Adrenal gland (tissue), 12 donors: ENCODE measurements around the gene PHKA2. TPM values are rescaled to one million over a fixed set of nuclear protein-coding genes. Genes with fewer than 3 reads are reported as not detected.

ENCODE experiments used
- DNase-seq, 7 donors: peaks; one replicate each; pipeline ENCODE4 v3.0.0-alpha.2; 2019 to 2020
- H3K27ac ChIP-seq, 5 donors: fragments of 200-600 bp; sonication (generic) in 4 of 5; 1 replicate in 3 of 5; 2 replicates in 2 of 5; pipeline versions ENCODE4 v1.5.1 to v1.8.0; 2016 to 2020; ENCODE audit warnings: mild to moderate bottlenecking in 1 of 5
- H3K27me3 ChIP-seq: fragments of 200-600 bp; 2 replicates; pipeline ENCODE4 v1.8.0; 2021
- H3K36me3 ChIP-seq, 2 donors: fragments of 200-600 bp; replicated peaks in 1 of 2; 1 replicate in 1 of 2; 2 replicates in 1 of 2; pipeline versions ENCODE4 v1.5.1 to v1.8.0; 2018 to 2022
- H3K4me1 ChIP-seq, 2 donors: fragments of 200-600 bp; replicated peaks in 1 of 2; 1 replicate in 1 of 2; 2 replicates in 1 of 2; pipeline versions ENCODE4 v1.5.1 to v1.8.0; 2018 to 2021
- H3K4me3 ChIP-seq, 4 donors: fragments of 200-600 bp; sonication (generic) in 3 of 4; one replicate each; pipeline ENCODE4 v1.5.1; 2016 to 2018
- H3K9me3 ChIP-seq, 3 donors: fragments of 200-600 bp; sonication (generic) in 1 of 3; replicated peaks in 1 of 3; 1 replicate in 2 of 3; 2 replicates in 1 of 3; pipeline versions ENCODE4 v1.5.1 to v1.8.0; 2016 to 2021
- POLR2A ChIP-seq, 2 donors: fragments of 450-650 bp; IDR thresholded peaks; one replicate each; pipeline ENCODE4 v1.6.1; 2017; ENCODE audit warnings: antibody characterized with exemption in 2 of 2, mild to moderate bottlenecking in 2 of 2, moderate library complexity in 1 of 2
- WGBS, 4 donors: extraction: QIAGEN DNeasy Blood & Tissue Kit in 2 of 4; methylation state at CpG; one replicate each; pipeline versions ENCODE4 v1.1.5 to v1.1.7; 2013 to 2017; 5-methylcytosine and 5-hydroxymethylcytosine counted together
- intact Hi-C, 2 donors: fragments of 100-400 bp; cut with DNase I; formaldehyde crosslinking; loops; one replicate each; pipeline versions ENCODE4 v1.14.1 to v1.15.0; 2022 to 2023
- polyA plus RNA-seq, 3 donors: library from polyadenylated mRNA; stranded (reverse); fragments of 200-250 nt in 2 of 3; fragments of 350-450 nt in 1 of 3; fragmentation: Illumina TruSeq in 1 of 3; extraction: RNeasy Lipid Tissue Mini Kit (QIAGEN cat#74804) in 1 of 3; gene quantifications; one replicate each; pipeline ENCODE4 v1.2.3, GENCODE V29; 2013 to 2014
- total RNA-seq, 9 donors: library from RNA; depleted of rRNA in 4 of 9; stranded (reverse); fragments of >200 nt in 4 of 9; fragments of 120-200 nt in 1 of 9; fragmentation: NEBNext Ultra II Directional in 1 of 9; extraction: Animal tissue kit (Norgen Biotek cat#: 25700) in 1 of 9; gene quantifications; one replicate each; pipeline versions ENCODE4 v1.1.0 to v1.2.4, GENCODE V29; 2013 to 2023
- TF ChIP-seq, protein P1 (sequence below), 6 experiments: fragments of 450-650 bp in 4 of 6; fragments of 200-600 bp in 2 of 6; sonication (generic) in 1 of 6; IDR thresholded peaks; 1 replicate in 5 of 6; 2 replicates in 1 of 6; pipeline versions ENCODE4 v1.5.1 to v1.8.0; 2016 to 2021; ENCODE audit warnings: antibody characterized with exemption in 6 of 6, mild to moderate bottlenecking in 2 of 6, moderate library complexity in 1 of 6
- donor health status: healthy with polysubstance abuse.
- donor health status: Bipolar disorder and iron deficiency.
- donor health status: DM: yes; HTN: yes; CAD: no.
- donor health status: DM: no; HTN: no; CAD: no.
- donor health status: DM: no; HTN: no; CAD: no.
- donor health status: DM: yes; HTN: yes; CAD: no.

PHKA2 gene
- total and polyA plus RNA-seq, 12 donors: 11.7 to 63.8 (median 27.8) TPM

DNA sequence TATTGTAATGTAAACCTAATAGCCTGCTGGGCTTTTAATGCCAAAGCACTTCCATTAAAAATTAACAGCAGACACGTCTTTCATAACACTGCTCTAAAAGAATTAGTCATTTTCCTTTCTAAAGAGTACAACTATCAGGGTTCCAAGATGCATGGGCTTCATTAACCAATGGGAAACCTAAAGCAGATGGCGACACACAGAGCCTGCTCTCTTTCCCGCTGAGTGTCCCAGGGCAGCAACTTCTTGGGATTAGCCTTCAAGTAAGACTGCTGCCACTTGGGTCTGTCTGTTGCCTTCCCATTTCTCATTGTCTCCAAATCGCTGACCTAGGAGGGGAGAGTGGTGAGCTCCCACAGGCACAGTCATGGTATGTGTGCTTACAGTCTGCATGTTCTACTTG is 14.0 kb upstream of the PHKA2 start:
- TF ChIP-seq, protein P1, sequence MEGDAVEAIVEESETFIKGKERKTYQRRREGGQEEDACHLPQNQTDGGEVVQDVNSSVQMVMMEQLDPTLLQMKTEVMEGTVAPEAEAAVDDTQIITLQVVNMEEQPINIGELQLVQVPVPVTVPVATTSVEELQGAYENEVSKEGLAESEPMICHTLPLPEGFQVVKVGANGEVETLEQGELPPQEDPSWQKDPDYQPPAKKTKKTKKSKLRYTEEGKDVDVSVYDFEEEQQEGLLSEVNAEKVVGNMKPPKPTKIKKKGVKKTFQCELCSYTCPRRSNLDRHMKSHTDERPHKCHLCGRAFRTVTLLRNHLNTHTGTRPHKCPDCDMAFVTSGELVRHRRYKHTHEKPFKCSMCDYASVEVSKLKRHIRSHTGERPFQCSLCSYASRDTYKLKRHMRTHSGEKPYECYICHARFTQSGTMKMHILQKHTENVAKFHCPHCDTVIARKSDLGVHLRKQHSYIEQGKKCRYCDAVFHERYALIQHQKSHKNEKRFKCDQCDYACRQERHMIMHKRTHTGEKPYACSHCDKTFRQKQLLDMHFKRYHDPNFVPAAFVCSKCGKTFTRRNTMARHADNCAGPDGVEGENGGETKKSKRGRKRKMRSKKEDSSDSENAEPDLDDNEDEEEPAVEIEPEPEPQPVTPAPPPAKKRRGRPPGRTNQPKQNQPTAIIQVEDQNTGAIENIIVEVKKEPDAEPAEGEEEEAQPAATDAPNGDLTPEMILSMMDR (IDR thresholded peaks at IDR 0.05): no peak
- no peak for TF ChIP-seq POLR2A (IDR thresholded peaks at IDR 0.05)
- 55 to 90% (median 74%) methylated on average over 4 of the region's 4 CpGs for WGBS, 4 donors
- intact Hi-C loops: no loop called here

DNA sequence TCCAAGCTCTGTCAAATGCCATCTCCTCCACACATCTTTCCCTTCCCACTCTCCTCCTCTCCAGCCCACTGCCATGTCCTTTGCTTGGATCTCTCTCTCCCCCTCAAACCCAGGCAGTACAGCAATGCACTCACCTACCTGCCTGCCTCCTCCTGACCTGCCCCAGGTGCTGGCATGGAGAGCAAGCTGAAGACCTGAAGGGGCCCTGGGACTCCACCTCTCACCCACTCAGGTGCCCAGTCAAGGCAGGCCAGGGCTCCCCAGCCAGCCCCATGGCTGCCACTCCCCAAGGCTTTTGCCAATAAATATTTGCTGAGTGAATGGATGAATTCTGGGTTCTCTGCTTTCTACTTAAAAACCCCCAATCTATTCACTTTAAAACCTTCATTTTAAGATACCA is 12.6 kb upstream of the PHKA2 start:
- no peak for DNase-seq
- Histone ChIP-seq H3K36me3 (no peaks in the 10 kb centered on the region), H3K4me3 (no peak overlapping the region), H3K9me3 (no peaks in the 10 kb centered on the region), H3K27ac (no peak overlapping the region), H3K27me3 (no peaks in the 10 kb centered on the region), H3K4me1 (no peaks in the 10 kb centered on the region)
- intact Hi-C loops: no loop called here
- TF ChIP-seq, protein P1 (IDR thresholded peaks at IDR 0.05): no peak
- no peak for TF ChIP-seq POLR2A (IDR thresholded peaks at IDR 0.05)

More for the DNA sequence above, 14.0 kb upstream of the PHKA2 start:
- Histone ChIP-seq H3K4me1 (no peaks in the 10 kb centered on the region), H3K27me3 (no peaks in the 10 kb centered on the region), H3K9me3 (no peaks in the 10 kb centered on the region), H3K36me3 (no peaks in the 10 kb centered on the region), H3K27ac (no peak overlapping the region), H3K4me3 (no peak overlapping the region)
- DNase-seq: no peak

DNA sequence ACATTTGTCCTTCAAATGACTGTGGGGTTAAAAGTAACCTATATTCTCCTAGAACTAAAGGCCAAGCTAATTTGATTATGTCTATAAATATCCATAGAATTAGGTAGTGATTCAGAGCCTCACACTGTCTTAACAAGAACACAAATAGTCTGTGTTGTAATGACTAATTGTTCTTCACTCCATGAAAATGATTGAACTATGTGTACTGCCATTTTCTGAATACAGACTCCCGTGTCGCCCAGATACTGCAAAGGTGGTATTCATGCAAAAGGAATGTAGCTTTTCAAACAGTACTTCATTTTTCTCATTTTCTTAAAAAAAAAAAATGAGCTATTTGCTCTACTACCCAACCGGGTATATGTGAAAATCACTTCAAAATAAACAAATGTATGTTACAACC is 11.3 kb upstream of the PHKA2 start:
- Histone ChIP-seq H3K4me3 (no peak overlapping the region), H3K27me3 (no peaks in the 10 kb centered on the region), H3K36me3 (no peaks in the 10 kb centered on the region), H3K9me3 (no peaks in the 10 kb centered on the region), H3K4me1 (no peaks in the 10 kb centered on the region), H3K27ac (no peak overlapping the region)
- 63 to 83% (median 72%) methylated on average over 3 of the region's 3 CpGs for WGBS, 4 donors
- DNase-seq: no peak
- no peak for TF ChIP-seq POLR2A (IDR thresholded peaks at IDR 0.05)
- TF ChIP-seq, protein P1 (IDR thresholded peaks at IDR 0.05): no peak
- intact Hi-C loops: no loop called here

DNA sequence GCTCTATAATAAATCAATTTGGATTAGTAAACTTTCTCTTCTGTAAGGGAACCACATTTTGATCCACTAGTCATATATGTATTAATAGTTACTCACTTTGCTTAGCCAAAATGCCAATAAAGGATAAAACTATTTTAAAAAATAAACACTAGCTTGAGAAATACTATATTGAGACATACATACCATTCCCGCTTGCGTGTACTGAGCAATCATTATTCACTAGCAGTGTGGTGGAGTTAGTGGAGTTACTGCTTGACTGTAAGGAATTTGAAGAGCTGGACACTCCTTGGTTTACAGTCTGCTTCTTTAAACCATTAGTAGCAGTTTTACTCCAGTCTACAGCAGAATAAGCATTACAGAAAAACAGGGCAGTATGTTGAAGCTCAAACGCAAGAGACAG is 10.8 kb upstream of the PHKA2 start:
- WGBS, 4 donors: 84 to 94% (median 90%) methylated on average over 3 of the region's 3 CpGs

More for the DNA sequence above, 10.8 kb upstream of the PHKA2 start:
- no peaks in the 10 kb centered on the region for H3K9me3 ChIP-seq
- no peak for DNase-seq
- no peak overlapping the region for H3K27ac ChIP-seq
- no peaks in the 10 kb centered on the region for H3K4me1 ChIP-seq
- no peak overlapping the region for H3K4me3 ChIP-seq
- TF ChIP-seq, protein P1 (IDR thresholded peaks at IDR 0.05): no peak
- TF ChIP-seq POLR2A (IDR thresholded peaks at IDR 0.05): no peak
- H3K36me3 ChIP-seq: no peaks in the 10 kb centered on the region
- H3K27me3 ChIP-seq: no peaks in the 10 kb centered on the region
- intact Hi-C loops: no loop called here
